GM20000 (cell line): Measurements from ENCODE around the gene SP7.

ENCODE experiments used
- DNase-seq: peaks from one replicate; pipeline ENCODE4 v3.0.0; 2012; ENCODE audit warnings: low spot score
- CTCF ChIP-seq: IDR thresholded peaks from 2 replicates; pipeline ENCODE4 v1.5.1; 2012; ENCODE audit warnings: mild to moderate bottlenecking, control low read depth; ENCODE audit errors: extremely low read depth, missing control alignments

The SP7 gene

GRCh38 chr12:53279888-53280498 is 56.2 kb downstream of the SP7 start:
- no peak for DNase-seq
- no peak for TF ChIP-seq CTCF

- no peak for TF ChIP-seq CTCF
- DNase-seq: no peak
Observed at GRCh38 chr12:53279283-53279869, 56.8 kb downstream of the SP7 start.

- no peak for TF ChIP-seq CTCF
Observed at GRCh38 chr12:53277981-53278380, 58.2 kb downstream of the SP7 start.

More at GRCh38 chr12:53277981-53278380, 58.2 kb downstream of the SP7 start:
- DNase-seq: no peak
